Neutrophil (primary cell): ENCODE data around the gene TTC7B.

ENCODE experiments used
- H3K27ac ChIP-seq: fragments of 200-600 bp; sonication (generic); 2 replicates; pipeline ENCODE4 v1.5.1; 2016; ENCODE audit warnings: mild to moderate bottlenecking, moderate library complexity
- H3K27me3 ChIP-seq: fragments of 200-600 bp; sonication (generic); 2 replicates; pipeline ENCODE4 v1.6.0; 2016; ENCODE audit warnings: mild to moderate bottlenecking
- H3K36me3 ChIP-seq: fragments of 200-600 bp; sonication (generic); 2 replicates; pipeline ENCODE4 v1.5.1; 2017
- H3K4me1 ChIP-seq, 2 experiments: fragments of 200-600 bp in 1 of 2; sonication (generic) in 1 of 2; 1 replicate in 1 of 2; 2 replicates in 1 of 2; pipeline versions ENCODE4 v1.5.1 to v1.6.1; 2013 to 2016; ENCODE audit warnings: low read depth in 1 of 2, low read length in 1 of 2, mild to moderate bottlenecking in 1 of 2, moderate library complexity in 1 of 2; ENCODE audit not compliant: control insufficient read depth in 1 of 2, insufficient read depth in 1 of 2
- H3K4me3 ChIP-seq, 2 experiments: fragments of 200-600 bp in 1 of 2; sonication (generic) in 1 of 2; 1 replicate in 1 of 2; 2 replicates in 1 of 2; pipeline ENCODE4 v1.5.1; 2013 to 2016; ENCODE audit warnings: low read depth in 1 of 2, low read length in 1 of 2, mild to moderate bottlenecking in 1 of 2, moderate library complexity in 1 of 2
- H3K9me3 ChIP-seq: fragments of 200-600 bp; sonication (generic); 2 replicates; pipeline ENCODE4 v1.5.1; 2016
- TF ChIP-seq, protein P1 (sequence below): fragments of 200-600 bp; sonication (generic); IDR thresholded peaks from 2 replicates; pipeline ENCODE4 v1.5.1; 2016; ENCODE audit warnings: antibody characterized with exemption

Gene TTC7B

DNA sequence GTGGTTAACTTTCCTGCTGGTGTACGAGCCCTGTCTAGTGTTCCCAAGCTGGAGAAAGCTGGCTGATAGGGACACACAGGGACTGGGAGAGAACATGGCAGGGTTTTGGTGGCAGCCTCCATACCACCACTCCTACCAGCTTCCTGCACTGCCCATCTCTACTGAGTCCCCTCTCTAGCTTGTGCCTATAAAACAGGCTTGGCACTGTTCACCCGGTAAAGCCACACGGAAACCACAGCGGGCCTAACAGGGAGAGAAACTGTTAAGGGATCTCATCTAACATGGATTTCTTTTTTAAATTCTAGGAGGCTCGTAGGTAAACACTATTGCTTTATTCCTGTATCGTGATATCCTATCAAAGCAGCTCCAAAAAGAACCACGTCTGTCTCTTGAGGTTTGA lies 204.7 kb downstream of the TTC7B start:
- H3K4me3 ChIP-seq: no peak overlapping the region
- peaks cover 37 to 52% of the 10 kb centered on the region in 2 experiments for H3K4me1 ChIP-seq
- H3K36me3 ChIP-seq: peaks cover 17% of the 10 kb centered on the region
- no peaks in the 10 kb centered on the region for H3K9me3 ChIP-seq
- TF ChIP-seq, protein P1, sequence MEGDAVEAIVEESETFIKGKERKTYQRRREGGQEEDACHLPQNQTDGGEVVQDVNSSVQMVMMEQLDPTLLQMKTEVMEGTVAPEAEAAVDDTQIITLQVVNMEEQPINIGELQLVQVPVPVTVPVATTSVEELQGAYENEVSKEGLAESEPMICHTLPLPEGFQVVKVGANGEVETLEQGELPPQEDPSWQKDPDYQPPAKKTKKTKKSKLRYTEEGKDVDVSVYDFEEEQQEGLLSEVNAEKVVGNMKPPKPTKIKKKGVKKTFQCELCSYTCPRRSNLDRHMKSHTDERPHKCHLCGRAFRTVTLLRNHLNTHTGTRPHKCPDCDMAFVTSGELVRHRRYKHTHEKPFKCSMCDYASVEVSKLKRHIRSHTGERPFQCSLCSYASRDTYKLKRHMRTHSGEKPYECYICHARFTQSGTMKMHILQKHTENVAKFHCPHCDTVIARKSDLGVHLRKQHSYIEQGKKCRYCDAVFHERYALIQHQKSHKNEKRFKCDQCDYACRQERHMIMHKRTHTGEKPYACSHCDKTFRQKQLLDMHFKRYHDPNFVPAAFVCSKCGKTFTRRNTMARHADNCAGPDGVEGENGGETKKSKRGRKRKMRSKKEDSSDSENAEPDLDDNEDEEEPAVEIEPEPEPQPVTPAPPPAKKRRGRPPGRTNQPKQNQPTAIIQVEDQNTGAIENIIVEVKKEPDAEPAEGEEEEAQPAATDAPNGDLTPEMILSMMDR: no peak
- peak overlapping the region; percentile 76 for H3K27ac ChIP-seq
- no peaks in the 10 kb centered on the region for H3K27me3 ChIP-seq

DNA sequence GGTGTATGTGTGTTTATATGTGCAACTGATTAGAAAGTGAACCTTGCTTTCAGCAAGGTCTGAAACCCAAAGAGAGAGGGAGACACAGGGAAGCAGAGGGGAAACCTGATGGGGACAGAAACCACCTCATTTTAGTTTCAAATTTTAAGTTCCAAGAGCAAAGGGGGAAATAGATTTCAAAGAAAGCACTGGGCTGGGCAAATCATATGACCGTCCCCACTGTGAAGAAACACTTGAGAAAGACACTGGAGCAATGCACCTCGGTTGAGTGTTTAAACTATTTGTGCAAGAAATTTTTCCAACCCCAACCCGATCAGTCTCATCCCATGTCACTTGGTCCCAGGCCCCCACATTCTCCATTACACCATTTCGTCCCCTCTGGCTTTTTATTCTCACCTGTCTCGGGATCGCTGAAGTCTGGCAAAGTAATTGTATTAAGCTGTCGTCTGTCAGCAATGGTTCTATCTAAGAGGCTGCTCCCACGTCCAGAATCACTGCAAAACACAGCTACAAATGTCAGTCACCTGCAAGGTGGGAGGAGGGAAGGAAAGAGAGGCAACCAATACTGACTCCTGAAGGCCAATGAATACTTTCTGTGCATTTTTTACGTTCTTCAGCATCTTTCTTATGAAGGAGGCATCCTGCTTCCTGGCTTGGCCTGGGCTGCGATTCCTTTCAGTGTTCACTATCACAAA lies 205.7 kb downstream of the TTC7B start:
- H3K4me1 ChIP-seq: peaks cover 38 to 52% of the 10 kb centered on the region in 2 experiments
- H3K36me3 ChIP-seq: peaks cover 16% of the 10 kb centered on the region
- H3K9me3 ChIP-seq: no peaks in the 10 kb centered on the region
- TF ChIP-seq, protein P1: no peak
- peak overlapping the region; percentile 76 for H3K27ac ChIP-seq
- no peak overlapping the region for H3K4me3 ChIP-seq
- no peaks in the 10 kb centered on the region for H3K27me3 ChIP-seq

DNA sequence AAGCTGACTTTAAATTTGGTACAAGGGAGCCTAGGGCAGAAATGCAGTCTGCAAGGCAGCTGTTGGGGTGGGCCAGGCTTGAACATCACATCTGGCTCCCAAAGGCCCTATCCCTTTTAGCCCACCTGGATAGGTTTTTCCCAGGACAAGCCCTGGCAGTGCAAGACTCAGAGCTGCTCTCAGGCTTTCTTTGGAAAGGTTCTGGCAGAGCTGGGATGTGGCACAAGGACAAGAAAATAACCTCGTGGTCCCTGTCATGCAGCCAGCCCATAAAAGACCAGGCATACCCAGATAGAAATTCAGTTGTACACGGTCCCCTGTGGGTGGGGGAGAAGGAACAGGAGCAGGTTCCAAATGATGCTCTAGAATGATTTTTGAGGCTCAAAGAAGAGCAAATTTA lies 206.9 kb downstream of the TTC7B start:
- no peak overlapping the region for H3K4me3 ChIP-seq
- H3K9me3 ChIP-seq: no peaks in the 10 kb centered on the region
- H3K27me3 ChIP-seq: no peaks in the 10 kb centered on the region
- peaks cover 12% of the 10 kb centered on the region for H3K36me3 ChIP-seq
- peaks cover 44 to 60% of the 10 kb centered on the region in 2 experiments for H3K4me1 ChIP-seq
- TF ChIP-seq, protein P1: no peak
- no peak overlapping the region for H3K27ac ChIP-seq

DNA sequence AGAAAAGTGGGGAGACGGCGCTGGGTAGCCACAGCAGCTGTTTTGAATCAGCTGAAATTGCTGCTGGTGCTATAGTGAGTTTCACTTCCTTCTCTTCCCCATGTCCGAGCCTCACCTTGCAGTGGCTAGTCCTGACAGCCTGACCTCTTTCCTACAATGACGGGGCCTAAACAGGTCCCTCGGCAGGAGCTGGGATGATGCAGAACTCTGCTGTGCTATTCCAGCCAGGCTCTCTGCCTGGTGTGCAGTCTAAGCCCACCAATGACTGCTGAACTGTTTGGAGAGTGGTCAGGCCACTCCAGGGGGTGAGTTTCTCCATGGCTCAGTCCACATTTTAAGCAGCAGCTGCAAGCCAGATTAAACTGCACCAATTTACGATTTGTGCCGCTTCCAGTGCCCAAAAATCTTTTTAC lies 207.3 kb downstream of the TTC7B start:
- Histone ChIP-seq H3K27ac (no peak overlapping the region), H3K9me3 (no peaks in the 10 kb centered on the region), H3K36me3 (peaks cover 12% of the 10 kb centered on the region), H3K4me3 (no peak overlapping the region), H3K4me1 (peaks cover 44 to 60% of the 10 kb centered on the region in 2 experiments), H3K27me3 (no peaks in the 10 kb centered on the region)
- TF ChIP-seq, protein P1: no peak

DNA sequence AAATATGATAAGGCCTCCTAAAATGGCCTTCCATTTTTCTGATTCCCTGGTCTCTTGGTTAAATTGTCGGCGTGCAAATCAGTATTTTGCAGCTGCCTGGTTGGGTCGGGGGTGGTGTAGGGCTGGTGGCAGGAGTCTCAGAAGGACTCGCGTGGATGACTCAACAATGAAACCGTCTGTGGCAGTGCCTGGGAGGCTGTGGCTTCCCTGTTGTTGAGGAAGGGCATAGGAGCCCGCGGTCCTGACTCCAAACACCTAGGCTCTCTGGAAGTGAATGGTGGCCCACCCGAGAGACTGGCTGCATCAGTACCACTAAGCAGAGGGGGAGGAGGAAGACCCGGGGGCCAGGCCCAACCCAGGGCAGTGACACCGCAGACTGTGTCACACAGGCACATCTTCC lies 207.9 kb downstream of the TTC7B start:
- TF ChIP-seq, protein P1: no peak
- Histone ChIP-seq H3K9me3 (no peaks in the 10 kb centered on the region), H3K4me1 (peaks cover 41 to 55% of the 10 kb centered on the region in 2 experiments)

More for the DNA sequence above, 207.9 kb downstream of the TTC7B start:
- Histone ChIP-seq H3K4me3 (no peak overlapping the region), H3K27ac (no peak overlapping the region), H3K36me3 (peaks cover 12% of the 10 kb centered on the region), H3K27me3 (no peaks in the 10 kb centered on the region)
